Erythroblast (primary cell): Measurements from ENCODE around the gene DNAJC3.

Experiments used
- GATA1 ChIP-seq: IDR thresholded peaks from 2 replicates; pipeline ENCODE4 v1.6.1; 2011; ENCODE audit warnings: low read depth, mild to moderate bottlenecking, control low read depth, low read length, moderate library complexity
- POLR2A ChIP-seq: IDR thresholded peaks from 2 replicates; pipeline ENCODE4 v1.6.1; 2011; ENCODE audit warnings: mild to moderate bottlenecking, low read length

DNA sequence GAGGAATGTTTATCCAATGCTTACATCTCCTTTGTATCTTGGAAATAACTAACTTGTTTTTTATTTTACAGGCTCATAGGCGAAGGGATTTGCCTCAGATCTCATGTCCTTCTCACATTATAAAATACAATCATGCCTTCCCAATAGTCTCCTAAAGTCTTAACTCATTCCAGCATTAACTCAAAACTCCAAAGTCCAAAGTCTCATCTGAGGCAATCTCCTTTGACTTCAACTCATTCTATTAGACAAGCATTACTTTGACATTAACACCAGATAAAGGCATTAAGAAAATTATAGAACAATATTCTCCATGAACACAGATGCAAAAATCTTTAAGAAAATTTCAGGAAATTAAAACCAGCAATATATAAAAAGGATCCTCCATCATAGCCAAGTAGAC, 137.6 kb downstream of the DNAJC3 start:
- TF ChIP-seq POLR2A (no peak), GATA1 (no peak)
